Cardiac fibroblast (primary cell): ENCODE results near the gene ZNF367.
"Not testable (repeated sequence)": the region's sequence is repeated elsewhere in the genome, so short reads cannot be mapped to it uniquely, and the experiment has no call there.

ENCODE experiments used
- DNase-seq, 2 donors: peaks; one replicate each; pipeline versions ENCODE4 v3.0.0 to v3.0.0-alpha.2; 2010; ENCODE audit warnings: low read depth in 2 of 2
- H3K4me3 ChIP-seq, 2 donors: replicated peaks in 1 of 2; 1 replicate in 1 of 2; 2 replicates in 1 of 2; pipeline ENCODE4 v1.5.1; 2011; ENCODE audit warnings: low read depth in 2 of 2, low read length in 2 of 2, mild to moderate bottlenecking in 2 of 2, moderate library complexity in 1 of 2
- TF ChIP-seq, protein P1 (sequence below): IDR thresholded peaks from one replicate; pipeline ENCODE4 v1.5.1; 2011; ENCODE audit warnings: low read depth, mild to moderate bottlenecking, low read length, inconsistent platforms

The ZNF367 gene

DNA sequence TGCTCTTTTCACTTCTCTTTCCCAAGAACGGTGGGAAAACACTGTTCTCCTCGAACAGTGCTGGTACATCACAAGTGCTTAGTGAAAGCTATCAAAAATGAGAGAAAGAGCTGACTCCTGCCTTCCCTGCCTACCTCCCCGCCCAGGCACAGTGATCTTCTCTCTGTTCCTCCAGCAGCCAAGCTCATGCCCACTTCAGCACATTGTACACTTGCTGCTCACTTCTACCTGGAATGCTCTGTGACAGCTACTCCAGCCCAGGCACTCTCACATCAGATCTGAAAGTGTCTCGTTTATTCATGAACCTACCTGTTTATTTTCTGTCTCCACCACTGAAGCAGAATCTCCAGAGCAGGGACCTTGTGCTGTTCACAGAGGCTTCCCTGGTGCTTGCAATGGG, 36.5 kb downstream of the ZNF367 start:
- TF ChIP-seq, protein P1, sequence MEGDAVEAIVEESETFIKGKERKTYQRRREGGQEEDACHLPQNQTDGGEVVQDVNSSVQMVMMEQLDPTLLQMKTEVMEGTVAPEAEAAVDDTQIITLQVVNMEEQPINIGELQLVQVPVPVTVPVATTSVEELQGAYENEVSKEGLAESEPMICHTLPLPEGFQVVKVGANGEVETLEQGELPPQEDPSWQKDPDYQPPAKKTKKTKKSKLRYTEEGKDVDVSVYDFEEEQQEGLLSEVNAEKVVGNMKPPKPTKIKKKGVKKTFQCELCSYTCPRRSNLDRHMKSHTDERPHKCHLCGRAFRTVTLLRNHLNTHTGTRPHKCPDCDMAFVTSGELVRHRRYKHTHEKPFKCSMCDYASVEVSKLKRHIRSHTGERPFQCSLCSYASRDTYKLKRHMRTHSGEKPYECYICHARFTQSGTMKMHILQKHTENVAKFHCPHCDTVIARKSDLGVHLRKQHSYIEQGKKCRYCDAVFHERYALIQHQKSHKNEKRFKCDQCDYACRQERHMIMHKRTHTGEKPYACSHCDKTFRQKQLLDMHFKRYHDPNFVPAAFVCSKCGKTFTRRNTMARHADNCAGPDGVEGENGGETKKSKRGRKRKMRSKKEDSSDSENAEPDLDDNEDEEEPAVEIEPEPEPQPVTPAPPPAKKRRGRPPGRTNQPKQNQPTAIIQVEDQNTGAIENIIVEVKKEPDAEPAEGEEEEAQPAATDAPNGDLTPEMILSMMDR = no peak
- H3K4me3 ChIP-seq = no peak overlapping the region
- DNase-seq = no peak

DNA sequence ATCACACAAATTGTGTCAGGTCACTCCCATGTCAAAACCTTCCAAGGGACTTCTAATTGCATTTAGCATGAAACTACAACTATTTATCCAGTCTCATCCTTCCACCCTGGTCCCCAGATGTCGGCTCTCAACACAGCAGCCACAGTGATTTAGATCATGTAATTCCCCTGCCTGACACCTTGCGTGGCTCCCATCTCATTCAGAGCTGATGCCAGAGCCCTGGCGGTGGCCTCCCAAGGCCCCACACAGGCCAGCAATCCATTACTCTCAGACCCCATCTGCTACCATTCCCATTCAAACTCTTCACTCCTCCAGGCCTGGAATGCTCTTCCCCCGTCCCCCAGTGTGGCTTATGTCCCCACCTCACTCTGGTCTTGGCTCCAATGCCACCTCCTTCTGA, 37.0 kb downstream of the ZNF367 start:
- H3K4me3 ChIP-seq = no peak overlapping the region
- TF ChIP-seq, protein P1 = no peak
- no peak for DNase-seq

DNA sequence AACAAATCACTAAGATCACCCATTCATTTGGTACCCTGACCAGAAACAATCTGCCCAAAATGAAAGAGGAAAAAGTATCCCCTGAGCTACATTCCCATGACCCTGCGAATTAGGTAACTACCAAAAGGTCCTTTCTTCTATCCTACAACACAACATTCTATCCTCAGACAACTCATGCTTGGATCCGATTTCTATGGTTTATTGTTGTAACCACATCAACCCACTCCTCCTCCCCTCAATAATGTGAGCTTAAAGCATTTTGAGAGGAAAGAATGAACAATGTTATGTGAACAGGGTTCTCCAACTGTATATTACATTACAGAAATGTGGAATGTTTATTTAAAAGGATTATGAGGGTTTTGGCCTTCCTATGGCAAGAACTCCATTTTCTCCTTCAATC, 38.7 kb downstream of the ZNF367 start:
- TF ChIP-seq, protein P1 = no peak
- DNase-seq = no peak
- H3K4me3 ChIP-seq = no peak overlapping the region

DNA sequence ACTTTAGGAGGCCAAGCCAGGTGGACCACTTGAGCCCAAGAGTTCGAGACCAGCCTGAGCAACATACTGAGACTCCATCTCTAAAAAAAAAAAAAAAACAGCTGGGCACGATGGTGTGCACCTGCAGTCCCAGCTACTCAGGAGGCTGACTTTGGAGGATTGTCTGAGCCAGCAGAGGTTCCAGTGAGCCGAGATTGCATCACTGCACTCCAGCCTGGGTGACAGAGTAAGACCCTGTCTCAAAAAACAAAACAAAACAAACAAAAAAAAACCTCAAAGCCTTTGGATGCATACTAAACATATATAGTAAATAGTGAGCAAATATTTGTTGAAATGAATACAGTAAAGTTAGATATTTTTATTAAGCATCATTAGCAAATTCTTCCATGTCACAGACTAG, 40.0 kb downstream of the ZNF367 start:
- TF ChIP-seq, protein P1 = no peak
- H3K4me3 ChIP-seq = no peak overlapping the region
- DNase-seq = no peak

DNA sequence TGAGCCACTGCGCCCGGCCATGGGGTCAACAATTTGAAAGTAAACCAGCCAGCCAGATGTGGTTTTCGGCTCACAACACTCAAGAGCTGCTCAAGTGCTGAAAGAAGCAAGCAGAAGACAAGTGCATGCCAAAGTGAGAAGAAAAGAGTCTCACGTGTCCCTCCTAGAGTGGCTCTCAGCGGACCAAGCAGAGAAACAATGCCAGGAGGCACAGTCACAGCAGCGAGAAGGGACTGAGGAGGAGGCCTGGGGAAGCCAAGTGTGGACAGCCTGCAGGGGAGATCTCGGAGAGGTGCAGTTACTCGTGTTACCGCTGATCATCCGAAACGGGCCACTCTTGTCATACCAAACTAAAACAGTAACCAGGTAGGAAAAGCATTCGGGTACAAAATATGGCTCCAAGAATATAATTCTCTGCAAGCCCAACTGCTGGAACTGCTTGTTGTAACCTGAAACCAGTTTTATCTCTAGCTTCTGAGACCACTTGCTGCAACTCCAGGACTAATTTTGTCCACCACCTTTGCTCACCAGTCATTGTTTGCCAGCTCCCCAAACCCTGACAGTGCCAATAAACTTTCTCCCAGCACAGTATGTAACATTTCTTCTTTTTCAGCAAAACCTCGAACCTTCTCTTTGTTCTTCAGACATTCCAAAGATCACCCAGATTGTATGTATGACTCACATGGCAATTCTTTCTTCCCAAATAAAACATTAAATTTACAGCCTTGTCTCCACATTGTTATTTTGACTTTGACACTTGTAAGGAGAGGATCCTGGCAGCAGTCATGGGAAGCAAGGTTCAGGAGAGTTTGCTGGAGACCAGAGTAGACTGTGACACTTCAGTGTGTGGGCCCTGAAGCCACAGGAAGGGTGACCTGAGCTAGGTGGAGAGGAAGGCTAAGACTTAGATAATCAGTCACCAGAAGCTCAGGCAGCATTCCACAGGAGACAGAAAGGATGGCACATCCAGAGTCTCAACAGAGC, 41.0 kb downstream of the ZNF367 start:
- peak; percentile 65 to 70 for DNase-seq
- no peak overlapping the region for H3K4me3 ChIP-seq
- TF ChIP-seq, protein P1 = no peak

DNA sequence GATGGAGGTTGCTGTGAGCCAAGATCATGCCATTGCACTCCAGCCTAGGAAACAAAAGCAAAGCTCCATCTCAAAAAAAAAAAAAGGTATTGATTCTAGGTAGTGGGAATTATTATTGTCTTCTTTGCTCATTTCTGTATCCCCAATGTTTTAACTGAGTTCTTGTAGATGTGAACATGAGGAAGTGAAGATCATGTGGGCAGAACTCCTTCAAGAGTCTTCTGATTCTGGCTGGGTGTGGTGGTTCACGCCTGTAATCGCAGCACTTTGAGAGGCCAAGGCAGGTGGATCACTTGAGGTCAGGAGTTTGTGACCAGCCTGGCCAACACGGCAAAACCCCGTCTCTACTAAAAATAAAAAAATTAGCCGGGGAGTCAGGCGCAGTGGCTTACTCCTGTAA, 42.7 kb downstream of the ZNF367 start:
- not testable (repeated sequence) for H3K4me3 ChIP-seq, DNase-seq

DNA sequence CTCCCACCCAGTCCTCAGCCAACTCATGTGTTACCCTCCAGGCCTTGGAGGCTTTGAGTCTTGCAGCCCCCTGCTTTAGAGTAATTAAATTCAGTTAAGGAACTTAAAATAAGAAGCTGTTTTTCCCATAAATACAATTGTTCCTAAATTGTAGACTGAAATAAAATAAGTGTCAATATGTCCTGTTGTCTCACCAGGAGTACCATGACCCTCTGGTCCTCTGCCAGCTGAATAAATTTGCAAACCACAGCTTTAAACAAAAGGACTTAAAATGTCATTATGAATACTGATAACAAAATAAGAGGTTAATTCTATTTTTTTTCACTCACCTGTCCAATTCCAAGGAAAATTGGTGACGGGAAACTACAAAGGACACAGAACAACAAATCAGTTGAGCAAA, 50.2 kb downstream of the ZNF367 start:
- no peak for DNase-seq
- TF ChIP-seq, protein P1 = no peak
- no peak overlapping the region for H3K4me3 ChIP-seq
